GM19025 (cell line): Measurements from ENCODE around the gene HIPK4.
"Not testable (repeated sequence)": the region's sequence is repeated elsewhere in the genome, so short reads cannot be mapped to it uniquely, and the experiment has no call there.

Experiments used
- ATAC-seq: cut with Tn5 transposase; IDR thresholded peaks from one replicate; pipeline ENCODE4 v1.9.1; 2021; ENCODE audit warnings: mild to moderate bottlenecking, low read depth, moderate library complexity; ENCODE audit not compliant: unreplicated experiment

The HIPK4 gene

DNA sequence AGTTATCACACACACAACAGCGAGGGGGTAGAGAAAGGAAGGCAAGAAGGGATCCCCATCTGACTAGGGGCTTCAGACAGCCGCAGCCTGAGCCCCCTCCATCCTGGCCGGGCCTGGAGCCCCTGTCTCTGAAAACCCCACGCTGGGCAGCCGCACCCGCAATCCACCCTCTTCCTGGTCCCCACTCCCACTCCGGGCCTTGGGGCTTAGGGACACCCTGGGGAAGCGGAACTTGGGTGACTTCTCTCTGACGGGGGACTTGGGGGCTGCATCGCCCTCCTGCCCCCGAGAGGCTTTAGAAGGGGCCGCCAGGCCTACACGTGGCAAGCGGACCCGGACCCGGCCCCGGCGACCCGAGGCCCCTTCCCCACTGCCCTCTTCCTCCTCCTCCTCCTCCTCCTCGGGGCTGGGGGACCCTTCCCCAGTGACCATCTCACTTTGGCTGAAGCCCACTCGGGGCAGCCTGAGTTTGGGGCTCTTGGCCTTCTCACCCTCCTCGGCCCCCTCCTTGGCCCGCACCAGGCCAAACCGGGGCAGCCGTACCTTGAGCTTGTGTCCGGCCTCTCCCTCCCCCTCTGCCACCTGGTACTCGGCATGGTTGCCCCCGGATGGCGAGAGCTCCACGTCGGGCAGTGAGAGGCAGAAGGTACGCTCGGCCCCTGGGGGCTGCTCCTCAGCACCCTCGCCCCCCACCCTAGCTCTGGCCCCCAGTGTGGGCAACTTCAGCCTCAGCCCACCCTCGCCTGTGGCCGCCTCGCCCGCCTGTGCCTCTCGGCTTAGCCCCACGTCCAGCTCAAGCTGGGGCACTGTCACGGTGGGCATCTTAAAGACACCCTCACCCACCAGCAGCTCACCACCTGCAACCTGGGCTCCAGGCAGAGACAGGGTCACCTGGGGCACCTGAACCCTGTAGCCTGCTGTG lies 4.2 kb upstream of the HIPK4 start:
- ATAC-seq = no peak

DNA sequence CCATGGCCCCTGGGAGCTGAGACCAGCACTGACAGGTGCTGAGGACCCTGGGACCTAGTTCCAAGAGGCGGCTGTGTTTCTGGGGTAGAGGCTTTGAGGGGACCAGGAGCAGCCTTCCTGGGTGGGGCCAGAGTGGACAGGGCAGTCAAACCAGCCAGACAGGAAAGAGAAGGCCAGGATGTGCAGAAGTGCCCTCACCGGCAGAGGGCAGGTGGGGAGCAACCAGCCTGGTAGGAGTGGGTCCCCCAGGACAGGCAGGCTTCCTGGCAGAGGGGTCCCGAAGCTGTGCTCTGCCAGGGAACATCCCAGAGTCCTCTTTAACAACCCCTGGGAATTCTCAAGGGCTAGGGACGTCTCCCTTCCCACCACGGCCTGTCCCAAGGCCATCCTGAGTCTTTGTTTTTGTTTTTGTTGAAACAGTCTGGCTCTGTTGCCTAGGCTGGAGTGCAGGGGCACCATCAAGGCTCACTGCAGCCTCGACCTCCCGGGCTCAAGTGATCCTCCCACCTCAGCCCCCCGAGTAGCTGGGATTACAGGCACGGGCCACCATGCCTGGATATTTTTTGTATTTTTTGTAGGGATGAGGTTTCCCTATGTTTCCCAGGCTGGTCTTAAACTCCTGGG lies 3.0 kb upstream of the HIPK4 start:
- ATAC-seq = no peak

DNA sequence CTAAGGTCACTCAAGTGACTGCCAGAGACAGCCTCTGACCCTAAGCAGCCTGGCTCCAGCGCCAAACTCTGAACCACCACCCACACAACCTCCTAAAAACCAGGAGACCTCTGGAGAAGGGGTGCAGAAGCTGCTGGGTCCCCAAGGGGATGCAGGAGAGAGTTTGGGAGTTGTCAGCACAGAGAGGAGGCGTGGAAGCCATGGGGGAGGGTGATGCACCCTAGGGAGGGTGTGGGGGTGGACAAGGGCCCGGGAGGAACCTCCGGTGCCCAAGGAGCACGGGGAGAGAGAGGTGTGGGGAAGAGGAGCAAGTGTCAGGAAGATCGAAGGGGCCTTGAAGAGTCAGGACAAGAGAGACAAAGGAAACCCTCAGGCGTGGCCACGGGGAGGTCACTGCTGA lies 2.1 kb upstream of the HIPK4 start:
- ATAC-seq = no peak

DNA sequence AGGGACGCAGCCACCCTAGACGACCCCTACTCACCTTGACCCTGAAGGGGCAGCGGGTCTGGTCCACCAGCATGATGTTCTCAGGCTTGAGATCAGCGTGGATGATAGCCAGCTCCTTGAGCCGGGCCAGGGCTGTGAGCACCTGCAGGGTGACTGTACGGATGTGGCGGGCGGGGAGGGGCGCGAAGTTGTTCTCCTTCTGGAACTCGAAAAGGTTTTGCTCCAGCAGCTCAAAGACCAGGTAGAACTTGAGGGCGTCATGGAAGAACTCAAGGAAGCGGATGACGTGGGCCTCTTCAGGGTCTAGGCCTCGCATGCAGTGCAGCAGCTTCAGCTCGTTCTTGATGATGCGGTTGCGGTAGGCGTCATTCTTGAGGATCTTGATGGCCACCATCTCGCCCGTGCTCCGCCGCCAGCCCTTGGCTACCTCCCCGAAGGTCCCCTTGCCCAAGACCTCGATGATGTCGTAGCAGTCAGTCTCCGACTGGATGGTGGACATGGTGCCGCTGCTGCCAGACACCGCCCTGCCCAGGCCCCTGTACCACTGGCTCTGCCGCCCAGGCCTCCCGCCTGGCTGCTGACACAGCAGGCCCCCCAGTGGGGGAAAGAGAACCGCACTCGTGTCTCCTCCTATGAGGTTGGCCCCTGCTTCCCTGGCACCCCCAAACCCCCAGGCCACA lies 437 bp downstream of the HIPK4 start:
- ATAC-seq = no peak

DNA sequence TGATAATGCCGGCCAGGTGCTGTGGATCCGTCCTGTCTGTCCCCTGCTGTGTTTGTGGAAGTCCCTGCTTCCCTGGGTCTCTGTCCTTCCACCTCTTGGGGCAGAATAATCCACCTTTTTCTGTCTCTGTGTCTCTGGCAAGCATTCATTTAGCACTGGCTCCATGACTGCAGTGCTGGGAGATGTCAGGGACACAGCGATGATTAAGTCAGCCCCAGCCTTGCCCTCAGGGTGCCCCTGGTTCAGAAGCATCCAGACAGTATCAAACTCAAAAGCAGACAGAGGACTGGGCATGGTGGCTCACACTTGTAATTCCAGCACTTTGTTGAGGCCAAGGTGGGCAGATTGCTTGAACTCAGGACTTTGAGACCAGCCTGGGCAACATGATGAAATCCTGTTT lies 1.5 kb downstream of the HIPK4 start:
- no peak for ATAC-seq

DNA sequence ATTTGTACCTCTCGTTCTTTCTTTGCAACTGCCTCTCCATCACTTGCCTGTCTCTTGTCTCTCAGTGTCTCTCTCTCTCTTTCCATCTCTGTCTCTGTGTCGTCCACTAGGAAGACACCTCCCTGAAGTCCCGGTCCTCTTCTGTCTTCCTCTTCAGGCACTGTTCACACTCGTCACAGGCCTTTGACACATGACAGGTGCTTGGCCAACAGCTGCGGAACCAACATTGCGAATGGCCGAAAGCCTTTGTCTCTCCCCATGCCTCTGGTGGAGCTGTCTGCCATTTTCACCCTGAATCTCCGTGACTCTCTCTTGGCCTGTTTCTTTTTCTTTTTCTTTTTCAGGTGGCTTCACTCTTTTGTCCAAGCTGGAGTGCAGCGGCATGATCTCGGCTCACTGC lies 2.8 kb downstream of the HIPK4 start:
- ATAC-seq = no peak

DNA sequence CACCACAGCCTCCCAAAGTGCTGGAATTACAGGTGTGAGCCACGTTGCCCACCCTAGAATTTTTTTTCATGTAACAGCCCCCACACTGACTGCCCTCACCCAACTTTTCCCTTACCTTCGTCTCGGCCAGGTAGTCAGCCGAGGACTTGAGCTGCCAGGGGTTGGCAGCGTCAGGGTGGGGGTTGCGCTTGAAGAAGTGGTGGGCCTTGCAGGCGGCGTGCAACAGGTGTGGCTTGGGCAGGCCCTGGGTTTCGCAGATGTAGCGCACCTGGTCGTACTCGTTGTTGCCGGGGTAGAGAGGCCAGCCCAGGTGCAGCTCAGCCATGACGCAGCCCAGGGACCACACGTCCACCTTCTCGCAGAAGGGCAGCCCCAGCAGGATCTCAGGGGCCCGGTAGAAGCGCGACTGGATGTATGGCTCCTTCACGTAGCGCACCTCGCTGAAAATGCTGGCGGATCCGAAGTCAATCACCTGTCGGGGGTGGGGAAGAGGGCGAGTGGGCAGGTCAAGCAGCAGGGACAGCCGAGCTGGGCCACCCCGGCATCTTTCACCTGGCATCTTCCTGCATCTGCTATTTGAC lies 6.2 kb downstream of the HIPK4 start:
- ATAC-seq = no peak

DNA sequence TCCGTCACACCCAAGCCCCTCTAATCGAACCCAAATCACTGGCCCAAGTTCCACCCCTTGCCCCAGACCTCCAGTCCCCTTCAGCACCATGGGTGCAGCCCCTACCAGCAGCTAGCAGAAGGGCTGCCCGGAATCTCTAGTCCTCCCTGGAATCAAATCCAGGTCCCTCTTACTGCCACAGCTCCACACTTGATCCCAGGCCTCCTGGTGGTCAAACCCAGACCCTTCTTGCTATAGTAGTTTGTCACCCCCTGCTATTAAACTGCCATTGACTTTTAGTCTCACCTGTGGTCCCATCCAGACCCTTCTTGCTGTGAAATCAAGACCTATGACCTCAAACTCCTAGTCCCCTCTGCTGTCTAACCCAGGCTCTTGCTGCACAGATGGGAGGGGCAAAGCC lies 8.7 kb downstream of the HIPK4 start:
- no peak for ATAC-seq

DNA sequence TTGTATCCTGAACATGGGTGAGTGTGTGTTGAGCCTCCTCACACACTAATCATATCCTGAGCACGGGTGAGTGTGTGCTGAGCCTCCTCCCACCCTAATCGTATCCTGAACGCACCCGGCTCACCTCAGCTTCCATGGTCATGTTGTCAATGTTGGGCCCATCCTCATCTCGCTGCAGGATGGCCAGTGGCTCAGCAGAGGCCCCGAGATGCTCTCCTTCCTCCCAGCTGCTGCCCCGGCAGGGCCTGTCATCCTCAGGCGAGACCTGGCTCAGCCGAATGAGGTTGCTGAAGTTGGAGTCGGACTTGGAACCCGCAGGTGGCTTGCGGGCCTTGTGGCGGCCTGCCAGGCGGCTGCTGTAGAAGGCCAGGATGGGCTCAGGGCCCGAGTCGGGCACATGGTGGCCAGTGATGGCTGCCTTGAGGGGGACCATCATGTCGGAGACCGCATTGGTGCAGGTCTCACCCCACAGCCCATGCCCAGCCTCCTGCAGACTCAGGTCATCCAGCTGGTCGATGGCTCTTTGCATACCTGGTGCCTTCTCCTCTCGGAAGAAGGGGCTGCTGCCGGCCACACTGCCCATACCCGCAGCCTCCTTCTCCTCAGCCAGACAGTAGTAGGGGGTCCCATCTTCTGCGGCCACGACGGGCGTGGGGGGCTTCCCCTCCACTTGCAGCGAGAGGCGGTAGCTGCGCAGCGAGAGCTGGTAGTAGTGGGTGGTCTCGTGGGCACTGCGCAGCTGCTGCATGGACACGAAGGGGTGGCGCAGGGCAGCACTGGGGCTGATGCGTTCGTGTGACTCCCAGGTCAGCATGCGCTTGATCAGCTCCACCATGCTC lies 9.6 kb downstream of the HIPK4 start:
- ATAC-seq = no peak

DNA sequence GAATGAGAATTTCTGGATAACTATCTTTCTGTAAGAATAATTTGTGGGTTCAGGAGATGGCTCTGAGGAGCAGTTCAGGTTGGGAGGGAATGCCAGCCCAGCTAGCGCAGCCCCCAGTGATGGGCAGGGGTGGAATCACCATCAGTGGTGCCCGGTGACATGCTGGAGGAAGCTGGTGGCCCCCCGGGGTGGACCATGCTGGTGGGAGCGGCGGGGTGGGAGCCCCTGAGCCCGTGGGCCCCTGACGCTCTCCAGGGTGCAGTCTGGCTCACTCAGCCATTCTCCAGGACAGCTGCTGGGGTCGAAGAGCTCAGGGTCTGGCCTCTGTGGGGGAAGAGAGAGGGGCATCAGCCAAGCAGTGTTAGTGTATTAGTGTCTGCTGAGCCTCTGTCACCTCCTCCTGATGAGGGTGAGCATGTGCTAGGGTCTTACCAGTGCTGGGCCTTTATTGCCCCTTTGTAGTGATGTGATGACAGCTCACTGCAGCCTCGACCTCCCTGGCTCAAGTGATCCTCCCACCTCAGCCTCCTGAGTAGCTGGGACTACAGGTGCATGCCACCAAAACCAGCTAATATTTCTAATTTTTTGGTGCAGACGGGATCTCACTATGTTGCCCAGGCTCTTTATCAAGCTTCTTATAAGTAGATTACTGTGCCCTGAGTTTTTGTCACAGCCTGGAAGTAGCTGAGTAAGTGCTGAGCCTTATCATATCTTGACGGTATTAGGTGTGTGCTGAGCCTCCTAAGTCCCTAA lies 10.4 kb downstream of the HIPK4 start:
- ATAC-seq = no peak

DNA sequence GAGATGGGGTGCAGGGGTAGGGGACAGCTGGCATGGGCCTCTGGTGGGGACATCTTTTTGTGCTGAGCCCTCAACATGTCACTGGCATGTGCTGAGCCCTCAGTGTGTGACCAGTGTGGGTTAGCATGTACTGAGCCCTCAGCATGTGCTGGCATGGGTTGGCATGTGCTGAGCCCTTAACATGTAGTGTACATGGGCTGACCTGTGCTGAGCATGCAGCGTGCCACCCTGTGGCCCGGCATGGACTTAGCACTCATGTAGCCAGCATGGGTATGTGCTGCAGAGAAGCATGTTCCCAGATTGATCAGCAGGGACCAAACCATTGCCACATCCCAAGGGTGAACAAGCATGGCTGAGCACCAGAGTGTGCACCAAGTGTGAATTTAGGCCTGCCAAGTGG lies 11.5 kb downstream of the HIPK4 start:
- no peak for ATAC-seq

DNA sequence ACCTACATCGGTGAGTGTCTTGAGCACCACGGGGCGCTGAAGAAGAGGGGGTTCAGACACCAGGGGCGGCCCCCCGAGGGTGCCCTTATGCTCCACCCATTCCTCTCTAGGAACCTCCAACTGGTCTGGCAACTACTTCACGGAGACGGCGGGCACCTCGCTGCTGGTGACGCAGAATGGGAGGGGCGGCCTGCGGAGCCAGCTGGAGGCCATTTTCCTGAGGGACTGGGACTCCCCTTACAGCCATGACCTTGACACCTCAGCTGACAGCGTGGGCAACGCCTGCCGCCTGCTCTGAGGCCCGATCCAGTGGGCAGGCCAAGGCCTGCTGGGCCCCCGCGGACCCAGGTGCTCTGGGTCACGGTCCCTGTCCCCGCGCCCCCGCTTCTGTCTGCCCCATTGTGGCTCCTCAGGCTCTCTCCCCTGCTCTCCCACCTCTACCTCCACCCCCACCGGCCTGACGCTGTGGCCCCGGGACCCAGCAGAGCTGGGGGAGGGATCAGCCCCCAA lies 12.1 kb downstream of the HIPK4 start:
- no peak for ATAC-seq

DNA sequence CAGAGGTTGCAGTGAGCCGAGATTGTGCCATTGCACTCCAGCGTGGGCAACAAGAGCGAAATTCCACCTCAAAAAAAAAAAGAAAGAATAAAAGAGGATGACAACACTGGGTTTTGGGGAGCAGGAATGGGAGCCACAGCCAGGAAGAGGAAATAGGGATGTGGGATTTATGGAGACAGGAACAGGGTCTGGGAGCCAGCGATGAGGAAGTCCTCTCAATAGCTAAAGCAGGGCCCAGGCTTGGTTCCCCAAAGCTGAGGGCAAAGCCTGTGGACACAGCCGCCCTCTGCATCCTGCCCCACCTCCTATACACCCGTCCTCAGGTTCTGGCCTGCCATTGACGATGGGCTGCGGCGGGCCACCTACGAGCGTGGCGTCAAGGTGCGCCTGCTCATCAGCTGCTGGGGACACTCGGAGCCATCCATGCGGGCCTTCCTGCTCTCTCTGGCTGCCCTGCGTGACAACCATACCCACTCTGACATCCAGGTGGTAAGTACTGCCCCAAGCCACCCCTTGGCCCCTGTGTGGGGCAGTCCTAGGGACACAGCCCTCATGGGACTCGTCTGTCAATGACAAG lies 13.6 kb downstream of the HIPK4 start:
- no peak for ATAC-seq

DNA sequence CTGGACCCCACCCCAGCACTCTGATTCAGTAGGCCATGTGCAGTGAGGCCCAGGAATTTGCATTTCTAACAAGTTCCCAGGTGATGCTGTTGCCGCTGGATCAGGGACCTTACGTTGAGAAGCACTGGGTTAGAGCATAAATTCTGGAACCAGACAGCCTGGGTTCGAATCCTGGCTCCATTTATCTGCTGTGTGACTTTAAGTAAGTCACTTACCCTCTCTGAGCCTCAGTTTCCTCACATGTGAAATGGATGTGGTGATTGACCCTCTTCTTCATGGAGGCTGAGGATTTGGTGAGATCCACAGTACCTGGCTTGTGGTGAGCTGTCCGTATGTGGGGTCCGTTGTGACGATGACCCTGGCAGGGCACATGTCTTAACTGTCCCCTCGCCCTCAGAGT lies 15.9 kb downstream of the HIPK4 start:
- no peak for ATAC-seq

DNA sequence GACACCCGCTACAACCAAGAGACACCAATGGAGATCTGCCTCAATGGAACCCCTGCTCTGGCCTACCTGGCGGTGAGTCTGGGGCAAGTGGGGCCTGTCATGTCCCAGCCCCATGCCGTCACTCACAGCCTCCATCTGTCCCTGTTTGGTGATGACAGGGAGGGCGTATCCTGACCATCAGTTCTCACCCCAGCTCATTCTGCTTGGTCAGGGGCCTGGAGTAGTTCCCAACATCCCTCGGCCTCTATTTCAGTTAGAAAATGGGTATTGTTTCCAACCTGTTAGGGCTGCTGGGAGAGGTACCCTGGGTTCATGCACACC lies 18.2 kb downstream of the HIPK4 start:
- no peak for ATAC-seq

DNA sequence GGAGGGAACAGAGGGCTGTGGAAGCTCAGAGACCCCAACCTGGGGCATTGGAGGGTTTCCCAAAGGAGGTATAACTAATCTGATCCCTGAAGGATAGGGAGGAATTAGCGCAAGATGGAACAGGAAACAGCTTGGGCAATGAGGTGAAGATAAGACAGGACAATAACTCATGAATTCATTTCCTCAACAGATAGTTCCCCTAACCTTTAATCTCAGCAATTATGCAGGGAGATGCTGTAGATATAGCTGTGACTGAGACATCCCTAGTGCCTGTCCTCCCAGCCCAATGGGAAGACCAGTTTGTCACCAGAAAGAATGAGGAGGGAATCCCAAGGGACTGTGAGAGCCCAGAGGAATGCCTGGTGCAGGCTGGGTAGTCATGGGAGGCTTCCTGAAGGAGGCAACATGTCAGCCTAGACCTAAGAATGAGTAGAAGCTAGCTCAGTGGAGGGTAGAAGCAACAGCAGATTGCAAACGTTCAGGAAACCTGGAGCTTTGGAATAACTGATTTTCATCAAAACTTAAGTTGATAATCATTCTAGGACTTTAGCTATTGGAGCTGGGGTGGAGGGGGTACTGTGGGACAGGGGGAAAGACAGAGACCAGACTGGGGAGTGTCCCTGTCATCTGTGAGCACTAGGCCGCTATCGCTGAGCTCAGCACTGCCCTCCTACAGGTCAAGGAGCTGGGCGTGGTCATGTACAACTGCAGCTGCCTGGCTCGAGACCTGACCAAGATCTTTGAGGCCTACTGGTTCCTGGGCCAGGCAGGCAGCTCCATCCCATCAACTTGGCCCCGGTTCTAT lies 18.8 kb downstream of the HIPK4 start:
- no peak for ATAC-seq

DNA sequence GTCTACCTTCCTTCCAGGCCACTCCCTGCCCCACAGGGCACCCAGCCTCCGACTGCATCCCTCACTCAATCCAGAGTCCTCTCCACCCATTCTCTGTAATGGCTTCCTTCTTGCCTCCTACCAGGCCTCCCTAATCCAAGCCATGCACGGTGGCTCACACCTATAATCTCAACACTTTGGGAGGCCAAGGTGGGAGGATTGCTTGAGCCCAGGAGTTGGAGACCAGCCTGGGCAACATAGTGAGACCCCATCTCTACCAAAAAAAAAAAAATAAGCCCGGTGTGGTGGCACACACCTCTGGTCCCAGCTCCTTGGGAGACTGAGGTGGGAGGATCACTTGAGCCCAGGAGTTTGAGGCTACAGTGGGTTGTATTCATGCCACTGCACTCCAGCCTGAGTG lies 19.7 kb downstream of the HIPK4 start:
- ATAC-seq = not testable (repeated sequence)

DNA sequence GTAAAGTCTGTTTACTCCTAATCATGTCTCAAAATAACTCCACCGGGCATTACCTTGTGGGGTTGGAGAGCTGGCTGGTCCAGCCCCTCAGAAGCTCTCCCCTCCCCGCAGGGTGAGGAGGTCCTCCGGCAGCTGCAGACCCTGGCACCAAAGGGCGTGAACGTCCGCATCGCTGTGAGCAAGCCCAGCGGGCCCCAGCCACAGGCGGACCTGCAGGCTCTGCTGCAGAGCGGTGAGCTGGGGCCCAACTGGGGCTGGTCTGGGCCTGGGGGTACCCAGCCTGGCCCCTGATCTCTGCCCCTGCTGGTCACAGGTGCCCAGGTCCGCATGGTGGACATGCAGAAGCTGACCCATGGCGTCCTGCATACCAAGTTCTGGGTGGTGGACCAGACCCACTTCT lies 20.2 kb downstream of the HIPK4 start:
- ATAC-seq = no peak
